Activated CD8-positive, alpha-beta memory T cell treated with anti-CD3 and anti-CD28 coated beads, Interleukin-2, amount 50 U/mL, for 1 hour (primary cell): ENCODE data around the gene KLK8.
"Not testable (repeated sequence)": the region's sequence is repeated elsewhere in the genome, so short reads cannot be mapped to it uniquely, and the experiment has no call there.

Source experiments
- DNase-seq: peaks from one replicate; pipeline ENCODE4 v3.0.0-alpha.2; 2020; ENCODE audit errors: extremely low read depth

KLK8 gene

GRCh38 chr19:51016798-51017683, 15.6 kb upstream of the KLK8 start:
- DNase-seq, result no peak

- DNase-seq, result no peak
These were observed 14.4 kb upstream of the KLK8 start for GRCh38 chr19:51015691-51016267.

GRCh38 chr19:51014242-51014641, 12.8 kb upstream of the KLK8 start:
- DNase-seq, result no peak

GRCh38 chr19:51012661-51013190, 11.3 kb upstream of the KLK8 start:
- DNase-seq, result no peak

- DNase-seq, result no peak
These were observed 8.8 kb upstream of the KLK8 start for GRCh38 chr19:51010066-51010795.

- DNase-seq, result no peak
These were observed 7.9 kb upstream of the KLK8 start for GRCh38 chr19:51009061-51009891.

- DNase-seq, result no peak
These were observed 6.1 kb upstream of the KLK8 start for GRCh38 chr19:51007488-51007887.

- no peak for DNase-seq
These were observed 5.0 kb upstream of the KLK8 start for GRCh38 chr19:51006406-51006805.

- DNase-seq, result no peak
These were observed 3.8 kb upstream of the KLK8 start for GRCh38 chr19:51005248-51005647.

GRCh38 chr19:51003316-51003715, 1.9 kb upstream of the KLK8 start:
- DNase-seq, result no peak

GRCh38 chr19:51002542-51003311, 1.3 kb upstream of the KLK8 start:
- no peak for DNase-seq

GRCh38 chr19:51002089-51002532, 707 bp upstream of the KLK8 start:
- DNase-seq, result no peak

GRCh38 chr19:51000981-51001380, 423 bp downstream of the KLK8 start:
- no peak for DNase-seq

GRCh38 chr19:51000426-51000825, 978 bp downstream of the KLK8 start:
- DNase-seq, result no peak

- DNase-seq, result no peak
These were observed 2.7 kb downstream of the KLK8 start for GRCh38 chr19:50998686-50999085.

GRCh38 chr19:50998061-50998460, 3.3 kb downstream of the KLK8 start:
- no peak for DNase-seq

- no peak for DNase-seq
These were observed 7.3 kb downstream of the KLK8 start for GRCh38 chr19:50994129-50994528.

- DNase-seq, result no peak
These were observed 8.8 kb downstream of the KLK8 start for GRCh38 chr19:50992666-50993035.

GRCh38 chr19:50984416-50984815, 17.0 kb downstream of the KLK8 start:
- not testable (repeated sequence) for DNase-seq

- DNase-seq, result no peak
These were observed 17.6 kb downstream of the KLK8 start, which contains the start of gene KLK7 for GRCh38 chr19:50983625-50984292. Gene KLK7 (minus strand): TSS chr19:50983917. CDS start chr19:50982399, 1,518 bp downstream.
